ENCODE measurements around the gene FBLN2.

FBLN2 gene

GRCh38 chr3:13579063-13579462 lies 30.1 kb downstream of the FBLN2 start:
- DNase-seq (ENCODE audit: low read depth in 2 of 2, low spot score in 1 of 2) = no peak

- DNase-seq (ENCODE audit: low read depth in 2 of 2, low spot score in 1 of 2) = no peak
These were observed 31.5 kb downstream of the FBLN2 start for GRCh38 chr3:13580256-13581023.

- DNase-seq (ENCODE audit: low read depth in 2 of 2, low spot score in 1 of 2) = no peak
These were observed 32.8 kb downstream of the FBLN2 start for GRCh38 chr3:13581485-13582365.

GRCh38 chr3:13582366-13583250 lies 33.7 kb downstream of the FBLN2 start:
- no peak for DNase-seq (ENCODE audit: low read depth in 2 of 2, low spot score in 1 of 2)

GRCh38 chr3:13583251-13584180 lies 34.6 kb downstream of the FBLN2 start:
- DNase-seq (ENCODE audit: low read depth in 2 of 2, low spot score in 1 of 2) = no peak

- DNase-seq (ENCODE audit: low read depth in 2 of 2, low spot score in 1 of 2) = no peak
These were observed 35.5 kb downstream of the FBLN2 start for GRCh38 chr3:13584427-13584891.

GRCh38 chr3:13584901-13585300 lies 36.0 kb downstream of the FBLN2 start:
- DNase-seq (ENCODE audit: low read depth in 2 of 2, low spot score in 1 of 2) = no peak

GRCh38 chr3:13587442-13587841 lies 38.5 kb downstream of the FBLN2 start:
- DNase-seq (ENCODE audit: low read depth in 2 of 2, low spot score in 1 of 2) = no peak

GRCh38 chr3:13588221-13588701 lies 39.3 kb downstream of the FBLN2 start:
- no peak for DNase-seq (ENCODE audit: low read depth in 2 of 2, low spot score in 1 of 2)

- no peak for DNase-seq (ENCODE audit: low read depth in 2 of 2, low spot score in 1 of 2)
These were observed 40.1 kb downstream of the FBLN2 start for GRCh38 chr3:13588993-13589392.

- no peak for DNase-seq (ENCODE audit: low read depth in 2 of 2, low spot score in 1 of 2)
These were observed 42.1 kb downstream of the FBLN2 start for GRCh38 chr3:13590841-13591520.

GRCh38 chr3:13593615-13594014 lies 44.7 kb downstream of the FBLN2 start:
- no peak for DNase-seq (ENCODE audit: low read depth in 2 of 2, low spot score in 1 of 2)

- no peak for DNase-seq (ENCODE audit: low read depth in 2 of 2, low spot score in 1 of 2)
These were observed 45.2 kb downstream of the FBLN2 start for GRCh38 chr3:13594146-13594545.

GRCh38 chr3:13594991-13595421 lies 46.1 kb downstream of the FBLN2 start:
- no peak for DNase-seq (ENCODE audit: low read depth in 2 of 2, low spot score in 1 of 2)

- no peak for DNase-seq (ENCODE audit: low read depth in 2 of 2, low spot score in 1 of 2)
These were observed 46.6 kb downstream of the FBLN2 start for GRCh38 chr3:13595485-13595884.

- no peak for DNase-seq (ENCODE audit: low read depth in 2 of 2, low spot score in 1 of 2)
These were observed 47.7 kb downstream of the FBLN2 start for GRCh38 chr3:13596426-13597205.

GRCh38 chr3:13597661-13598060 lies 48.7 kb downstream of the FBLN2 start:
- no peak for DNase-seq (ENCODE audit: low read depth in 2 of 2, low spot score in 1 of 2)

GRCh38 chr3:13598201-13598600 lies 49.3 kb downstream of the FBLN2 start:
- DNase-seq (ENCODE audit: low read depth in 2 of 2, low spot score in 1 of 2) = no peak

Data from stimulated activated CD8-positive, alpha-beta memory T cell treated with anti-CD3 and anti-CD28 coated beads, Interleukin-4, amount 100 ng/mL, for 1 hour (primary cell).